OCI-LY7 (cell line): ENCODE measurements around the gene RNF41. TPM values are rescaled to one million over a fixed set of nuclear protein-coding genes. Genes with fewer than 3 reads are reported as not detected.

Source experiments
- BruUV-seq: library from RNA; stranded (reverse); fragments of 400-500 nt; replicated peaks from 2 replicates; lab custom pipeline; 2021; lab: Mats Ljungman, UMichigan
- CTCF ChIA-PET: fragments of 300-600 bp; sonication (Branson Sonifier 250); formaldehyde crosslinking; loops from one replicate; lab custom pipeline; 2022; ENCODE audit warnings: antibody characterized with exemption; ENCODE audit not compliant: unreplicated experiment; lab: Charles Lee
- POLR2A ChIA-PET: fragments of 300-600 bp; sonication (Branson Sonifier 250); formaldehyde crosslinking; loops from one replicate; lab custom pipeline; 2022; ENCODE audit warnings: antibody characterized with exemption; lab: Charles Lee
- DNase-seq: peaks from one replicate; pipeline ENCODE4 v3.0.0-alpha.2; 2015; ENCODE audit warnings: low spot score
- H2AFZ ChIP-seq: fragments of 200-600 bp; sonication (generic), shearing (Covaris generic); 2 replicates; pipeline ENCODE4 v1.6.1; 2014; ENCODE audit warnings: mild to moderate bottlenecking, antibody characterized with exemption, low read length, moderate library complexity
- H3K27ac ChIP-seq: fragments of 200-600 bp; sonication (generic); 2 replicates; pipeline ENCODE4 v1.5.1; 2014; ENCODE audit warnings: mixed run types, low read depth, mild to moderate bottlenecking, moderate library complexity, low read length, inconsistent platforms; ENCODE audit not compliant: poor library complexity, severe bottlenecking
- H3K36me3 ChIP-seq: fragments of 200-600 bp; sonication (generic); 2 replicates; pipeline ENCODE4 v1.6.1; 2014; ENCODE audit warnings: mild to moderate bottlenecking, antibody characterized with exemption, low read length, moderate library complexity, mixed read lengths; ENCODE audit not compliant: insufficient read depth
- H3K4me1 ChIP-seq: fragments of 200-600 bp; sonication (generic); 2 replicates; pipeline ENCODE4 v1.5.1; 2014; ENCODE audit warnings: mild to moderate bottlenecking, low read length; ENCODE audit not compliant: insufficient read depth, poor library complexity, severe bottlenecking
- H3K4me2 ChIP-seq: fragments of 200-600 bp; sonication (generic); 2 replicates; pipeline ENCODE4 v1.6.1; 2014; ENCODE audit warnings: mild to moderate bottlenecking, low read length
- H3K4me3 ChIP-seq: fragments of 200-600 bp; sonication (generic); 2 replicates; pipeline ENCODE4 v1.5.1; 2014; ENCODE audit warnings: mild to moderate bottlenecking, low read depth, low read length; ENCODE audit not compliant: poor library complexity, severe bottlenecking
- H3K79me2 ChIP-seq: fragments of 200-600 bp; sonication (generic); 2 replicates; pipeline ENCODE4 v1.6.1; 2016; ENCODE audit warnings: low read depth, mild to moderate bottlenecking, low read length, moderate library complexity, mixed read lengths; ENCODE audit not compliant: insufficient read depth
- H3K9me2 ChIP-seq: fragments of 200-600 bp; sonication (generic); 2 replicates; pipeline ENCODE4 v1.6.1; 2016; ENCODE audit warnings: mild to moderate bottlenecking, low read length, mixed read lengths; ENCODE audit not compliant: insufficient read depth
- H3K9me3 ChIP-seq: fragments of 200-600 bp; sonication (generic); 2 replicates; pipeline ENCODE4 v1.6.1; 2014; ENCODE audit warnings: mild to moderate bottlenecking, mixed run types, low read length, mixed read lengths
- H4K20me1 ChIP-seq: fragments of 200-600 bp; sonication (generic); 2 replicates; pipeline ENCODE4 v1.6.1; 2014; ENCODE audit warnings: mild to moderate bottlenecking, antibody characterized with exemption, low read length, moderate library complexity, mixed read lengths; ENCODE audit not compliant: insufficient read depth
- CTCF ChIP-seq: fragments of 200-600 bp; sonication (generic); conservative IDR thresholded peaks from 2 replicates; pipeline ENCODE4 v1.5.1; 2014; ENCODE audit warnings: mild to moderate bottlenecking, antibody characterized with exemption, low read length, moderate library complexity, mixed read lengths
- EZH2phosphoT487 ChIP-seq: fragments of 200-600 bp; sonication (generic); IDR thresholded peaks from 2 replicates; pipeline ENCODE4 v1.6.1; 2018; ENCODE audit warnings: low read depth, borderline replicate concordance, mild to moderate bottlenecking, mixed run types, antibody characterized with exemption, low read length, moderate library complexity, mixed read lengths
- intact Hi-C: fragments of 100-400 bp; cut with micrococcal nuclease; formaldehyde crosslinking; loops from one replicate; pipeline ENCODE4 v1.10.0; 2022; ENCODE audit not compliant: unreplicated experiment
- total RNA-seq, 2 experiments: library from RNA; depleted of rRNA in 1 of 2; stranded (reverse); fragments of >200 nt in 1 of 2; shearing (Covaris generic) in 1 of 2; gene quantifications; 2 replicates each; pipeline ENCODE4 v1.2.3, GENCODE V29; 2014 to 2022

The RNF41 gene
- total RNA-seq, 2 experiments from 2014 or later, result 43.7 to 76.1 TPM

- TF ChIP-seq EZH2phosphoT487, result no peak
- Histone ChIP-seq H3K9me2 (no peaks in the 10 kb centered on the region), H4K20me1 (peaks cover 9% of the 10 kb centered on the region; the same call in 1 of the 2 replicates), H3K27ac (peak overlapping the region; percentile 68), H3K9me3 (no peaks in the 10 kb centered on the region), H2AFZ (no peak overlapping the region), H3K4me1 (peaks cover 32% of the 10 kb centered on the region), H3K4me3 (peak overlapping the region; percentile 98), H3K36me3 (peaks cover 68% of the 10 kb centered on the region), H3K4me2 (peak overlapping the region; percentile 98), H3K79me2 (peaks cover 30% of the 10 kb centered on the region)
- ChIA-PET CTCF (no interaction called here), POLR2A (interaction anchor here (0.6 to 1.7 kb wide), 8 partner anchors 16 to 533 kb away, joined by 3 to 9 read pairs (median 3); partner anchors contain the start of genes ESYT1, RNF41 and ZC3H10)
- peak; percentile 13 for DNase-seq
- BruUV-seq, result no TSS peak
- intact Hi-C loops, result loop anchor here (2.0 kb wide), 1 partner anchor 29 kb away; the partner anchor contains the start of gene SMARCC2
Measured at GRCh38 chr12:56159482-56160192, 62.1 kb downstream of the RNF41 start.

- TF ChIP-seq EZH2phosphoT487 (no peak), CTCF (no peak)
- Histone ChIP-seq H3K9me3 (no peaks in the 10 kb centered on the region), H3K36me3 (peaks cover 61% of the 10 kb centered on the region), H3K27ac (peak overlapping the region; percentile 68), H3K4me2 (peak overlapping the region; percentile 98), H3K4me1 (peaks cover 38% of the 10 kb centered on the region), H2AFZ (no peak overlapping the region), H3K9me2 (no peaks in the 10 kb centered on the region), H3K79me2 (peaks cover 30% of the 10 kb centered on the region), H4K20me1 (peaks cover 9% of the 10 kb centered on the region; the same call in 1 of the 2 replicates), H3K4me3 (peak overlapping the region; percentile 98)
- BruUV-seq, result TSS peak; percentile 71
- POLR2A ChIA-PET, result interaction anchor here (0.6 to 1.7 kb wide), 8 partner anchors 17 to 534 kb away, joined by 3 to 9 read pairs (median 3); partner anchors contain the start of genes ESYT1, RNF41 and ZC3H10
- CTCF ChIA-PET, result no interaction called here
- DNase-seq, result peak; percentile 51
- intact Hi-C loops, result loop anchor here (1.0 to 2.0 kb wide), 2 partner anchors 30 to 33 kb away; partner anchors contain the start of gene SMARCC2
Measured at GRCh38 chr12:56158926-56159461, 62.7 kb downstream of the RNF41 start.
